ENCODE results near the gene MDC1.

Gene MDC1

DNA sequence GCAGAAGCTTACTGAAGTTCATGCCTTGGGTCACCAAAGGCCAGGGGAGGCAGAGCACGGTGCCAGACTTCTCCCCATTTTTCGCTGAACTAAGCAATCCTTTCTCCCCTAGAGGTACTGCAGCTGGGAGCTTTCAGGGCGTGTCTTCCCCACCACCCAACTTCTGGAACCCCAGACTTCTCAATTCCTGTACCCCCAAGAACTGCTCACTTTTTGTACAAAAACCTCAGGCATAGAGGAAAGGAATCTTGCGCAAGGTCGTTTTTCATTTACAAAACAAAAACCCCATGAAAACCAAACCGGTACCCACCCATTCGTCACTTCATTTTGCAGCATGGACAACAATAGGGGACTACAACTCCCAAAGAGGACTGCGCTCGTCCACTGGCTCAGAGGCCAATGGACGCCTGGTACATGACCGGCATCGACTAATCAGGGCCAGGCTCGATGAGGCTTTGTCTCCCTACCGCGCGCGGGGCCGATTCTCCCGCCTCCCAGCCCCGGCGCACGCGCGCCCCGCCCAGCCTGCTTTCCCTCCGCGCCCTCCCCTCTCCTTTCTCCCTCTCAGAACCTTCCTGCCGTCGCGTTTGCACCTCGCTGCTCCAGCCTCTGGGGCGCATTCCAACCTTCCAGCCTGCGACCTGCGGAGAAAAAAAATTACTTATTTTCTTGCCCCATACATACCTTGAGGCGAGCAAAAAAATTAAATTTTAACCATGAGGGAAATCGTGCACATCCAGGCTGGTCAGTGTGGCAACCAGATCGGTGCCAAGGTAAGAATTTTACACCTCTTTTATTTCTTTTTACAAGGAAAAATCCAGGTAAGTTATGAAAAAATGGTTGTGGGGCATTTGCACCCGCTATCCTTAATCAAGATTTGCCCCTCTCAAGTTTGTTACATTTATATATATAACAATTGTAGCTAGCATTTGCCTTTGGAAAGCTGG is 3.0 kb upstream of the MDC1 start, which contains the start of gene TUBB (continued):
- TF ChIP-seq ZNF114 (tag by site-specific recombination; IDR thresholded peaks at IDR 0.05) (no peak), ZNF76 (tag by site-specific recombination; IDR thresholded peaks at IDR 0.05; ENCODE audit: borderline replicate concordance, low read depth) (peak; percentile 94), ZNF548 (tag by site-specific recombination; IDR thresholded peaks at IDR 0.05) (no peak), YY1 (tag by site-specific recombination; IDR thresholded peaks at IDR 0.05) (no peak; the same call in 1 of the 2 replicates), ZNF670 (tag by site-specific recombination; IDR thresholded peaks at IDR 0.05; ENCODE audit: low read depth) (no peak), ZSCAN16 (tag by site-specific recombination; IDR thresholded peaks at IDR 0.05) (no peak), EGR2 (tag by site-specific recombination; IDR thresholded peaks at IDR 0.05; ENCODE audit: low read depth) (no peak), ZNF561 (tag by site-specific recombination; IDR thresholded peaks at IDR 0.05; ENCODE audit: borderline replicate concordance) (0 out of 2 replicates have a peak, but pooled peaks have one; percentile 53), ZNF292 (tag by site-specific recombination; IDR thresholded peaks at IDR 0.05; ENCODE audit: borderline replicate concordance, low read depth) (no peak), ZNF677 (tag by site-specific recombination; IDR thresholded peaks at IDR 0.05) (no peak), SP7 (tag by site-specific recombination; IDR thresholded peaks at IDR 0.05) (peak; percentile 57; the same call in 1 of the 2 replicates), ZNF2 (tag by site-specific recombination; IDR thresholded peaks at IDR 0.05) (0 out of 2 replicates have a peak, but pooled peaks have one; percentile 42), ZNF776 (tag by site-specific recombination; IDR thresholded peaks at IDR 0.05; ENCODE audit: borderline replicate concordance) (no peak)
- TF ChIP-seq, protein P1, sequence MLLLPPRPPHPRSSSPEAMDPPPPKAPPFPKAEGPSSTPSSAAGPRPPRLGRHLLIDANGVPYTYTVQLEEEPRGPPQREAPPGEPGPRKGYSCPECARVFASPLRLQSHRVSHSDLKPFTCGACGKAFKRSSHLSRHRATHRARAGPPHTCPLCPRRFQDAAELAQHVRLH (tag by site-specific recombination; IDR thresholded peaks at IDR 0.05), result no peak
- TF ChIP-seq, protein P2, sequence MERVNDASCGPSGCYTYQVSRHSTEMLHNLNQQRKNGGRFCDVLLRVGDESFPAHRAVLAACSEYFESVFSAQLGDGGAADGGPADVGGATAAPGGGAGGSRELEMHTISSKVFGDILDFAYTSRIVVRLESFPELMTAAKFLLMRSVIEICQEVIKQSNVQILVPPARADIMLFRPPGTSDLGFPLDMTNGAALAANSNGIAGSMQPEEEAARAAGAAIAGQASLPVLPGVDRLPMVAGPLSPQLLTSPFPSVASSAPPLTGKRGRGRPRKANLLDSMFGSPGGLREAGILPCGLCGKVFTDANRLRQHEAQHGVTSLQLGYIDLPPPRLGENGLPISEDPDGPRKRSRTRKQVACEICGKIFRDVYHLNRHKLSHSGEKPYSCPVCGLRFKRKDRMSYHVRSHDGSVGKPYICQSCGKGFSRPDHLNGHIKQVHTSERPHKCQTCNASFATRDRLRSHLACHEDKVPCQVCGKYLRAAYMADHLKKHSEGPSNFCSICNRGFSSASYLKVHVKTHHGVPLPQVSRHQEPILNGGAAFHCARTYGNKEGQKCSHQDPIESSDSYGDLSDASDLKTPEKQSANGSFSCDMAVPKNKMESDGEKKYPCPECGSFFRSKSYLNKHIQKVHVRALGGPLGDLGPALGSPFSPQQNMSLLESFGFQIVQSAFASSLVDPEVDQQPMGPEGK (tag by site-specific recombination; IDR thresholded peaks at IDR 0.05), result peak; percentile 85
- TF ChIP-seq, protein P3, sequence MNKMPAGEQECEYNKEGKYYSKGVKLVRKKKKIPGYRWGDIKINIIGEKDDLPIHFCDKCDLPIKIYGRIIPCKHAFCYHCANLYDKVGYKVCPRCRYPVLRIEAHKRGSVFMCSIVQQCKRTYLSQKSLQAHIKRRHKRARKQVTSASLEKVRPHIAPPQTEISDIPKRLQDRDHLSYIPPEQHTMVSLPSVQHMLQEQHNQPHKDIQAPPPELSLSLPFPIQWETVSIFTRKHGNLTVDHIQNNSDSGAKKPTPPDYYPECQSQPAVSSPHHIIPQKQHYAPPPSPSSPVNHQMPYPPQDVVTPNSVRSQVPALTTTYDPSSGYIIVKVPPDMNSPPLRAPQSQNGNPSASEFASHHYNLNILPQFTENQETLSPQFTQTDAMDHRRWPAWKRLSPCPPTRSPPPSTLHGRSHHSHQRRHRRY (tag by site-specific recombination; IDR thresholded peaks at IDR 0.05), result no peak
- TF ChIP-seq, protein P4, sequence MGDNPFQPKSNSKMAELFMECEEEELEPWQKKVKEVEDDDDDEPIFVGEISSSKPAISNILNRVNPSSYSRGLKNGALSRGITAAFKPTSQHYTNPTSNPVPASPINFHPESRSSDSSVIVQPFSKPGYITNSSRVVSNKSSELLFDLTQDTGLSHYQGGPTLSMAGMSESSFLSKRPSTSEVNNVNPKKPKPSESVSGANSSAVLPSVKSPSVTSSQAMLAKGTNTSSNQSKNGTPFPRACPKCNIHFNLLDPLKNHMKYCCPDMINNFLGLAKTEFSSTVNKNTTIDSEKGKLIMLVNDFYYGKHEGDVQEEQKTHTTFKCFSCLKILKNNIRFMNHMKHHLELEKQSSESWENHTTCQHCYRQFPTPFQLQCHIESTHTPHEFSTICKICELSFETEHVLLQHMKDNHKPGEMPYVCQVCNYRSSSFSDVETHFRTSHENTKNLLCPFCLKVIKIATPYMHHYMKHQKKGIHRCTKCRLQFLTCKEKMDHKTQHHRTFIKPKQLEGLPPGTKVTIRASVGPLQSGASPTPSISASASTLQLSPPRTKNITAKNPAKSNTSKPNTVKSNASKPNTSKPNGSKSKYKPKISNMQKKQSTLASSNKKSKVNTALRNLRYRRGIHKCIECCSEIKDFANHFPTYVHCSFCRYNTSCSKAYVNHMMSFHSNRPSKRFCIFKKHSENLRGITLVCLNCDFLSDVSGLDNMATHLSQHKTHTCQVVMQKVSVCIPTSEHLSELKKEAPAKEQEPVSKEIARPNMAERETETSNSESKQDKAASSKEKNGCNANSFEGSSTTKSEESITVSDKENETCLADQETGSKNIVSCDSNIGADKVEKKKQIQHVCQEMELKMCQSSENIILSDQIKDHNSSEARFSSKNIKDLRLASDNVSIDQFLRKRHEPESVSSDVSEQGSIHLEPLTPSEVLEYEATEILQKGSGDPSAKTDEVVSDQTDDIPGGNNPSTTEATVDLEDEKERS (tag by site-specific recombination; IDR thresholded peaks at IDR 0.05), result no peak
- TF ChIP-seq, protein P5, sequence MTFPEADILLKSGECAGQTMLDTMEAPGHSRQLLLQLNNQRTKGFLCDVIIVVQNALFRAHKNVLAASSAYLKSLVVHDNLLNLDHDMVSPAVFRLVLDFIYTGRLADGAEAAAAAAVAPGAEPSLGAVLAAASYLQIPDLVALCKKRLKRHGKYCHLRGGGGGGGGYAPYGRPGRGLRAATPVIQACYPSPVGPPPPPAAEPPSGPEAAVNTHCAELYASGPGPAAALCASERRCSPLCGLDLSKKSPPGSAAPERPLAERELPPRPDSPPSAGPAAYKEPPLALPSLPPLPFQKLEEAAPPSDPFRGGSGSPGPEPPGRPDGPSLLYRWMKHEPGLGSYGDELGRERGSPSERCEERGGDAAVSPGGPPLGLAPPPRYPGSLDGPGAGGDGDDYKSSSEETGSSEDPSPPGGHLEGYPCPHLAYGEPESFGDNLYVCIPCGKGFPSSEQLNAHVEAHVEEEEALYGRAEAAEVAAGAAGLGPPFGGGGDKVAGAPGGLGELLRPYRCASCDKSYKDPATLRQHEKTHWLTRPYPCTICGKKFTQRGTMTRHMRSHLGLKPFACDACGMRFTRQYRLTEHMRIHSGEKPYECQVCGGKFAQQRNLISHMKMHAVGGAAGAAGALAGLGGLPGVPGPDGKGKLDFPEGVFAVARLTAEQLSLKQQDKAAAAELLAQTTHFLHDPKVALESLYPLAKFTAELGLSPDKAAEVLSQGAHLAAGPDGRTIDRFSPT (tag by site-specific recombination; IDR thresholded peaks at IDR 0.05), result no peak
- TF ChIP-seq, protein P6, sequence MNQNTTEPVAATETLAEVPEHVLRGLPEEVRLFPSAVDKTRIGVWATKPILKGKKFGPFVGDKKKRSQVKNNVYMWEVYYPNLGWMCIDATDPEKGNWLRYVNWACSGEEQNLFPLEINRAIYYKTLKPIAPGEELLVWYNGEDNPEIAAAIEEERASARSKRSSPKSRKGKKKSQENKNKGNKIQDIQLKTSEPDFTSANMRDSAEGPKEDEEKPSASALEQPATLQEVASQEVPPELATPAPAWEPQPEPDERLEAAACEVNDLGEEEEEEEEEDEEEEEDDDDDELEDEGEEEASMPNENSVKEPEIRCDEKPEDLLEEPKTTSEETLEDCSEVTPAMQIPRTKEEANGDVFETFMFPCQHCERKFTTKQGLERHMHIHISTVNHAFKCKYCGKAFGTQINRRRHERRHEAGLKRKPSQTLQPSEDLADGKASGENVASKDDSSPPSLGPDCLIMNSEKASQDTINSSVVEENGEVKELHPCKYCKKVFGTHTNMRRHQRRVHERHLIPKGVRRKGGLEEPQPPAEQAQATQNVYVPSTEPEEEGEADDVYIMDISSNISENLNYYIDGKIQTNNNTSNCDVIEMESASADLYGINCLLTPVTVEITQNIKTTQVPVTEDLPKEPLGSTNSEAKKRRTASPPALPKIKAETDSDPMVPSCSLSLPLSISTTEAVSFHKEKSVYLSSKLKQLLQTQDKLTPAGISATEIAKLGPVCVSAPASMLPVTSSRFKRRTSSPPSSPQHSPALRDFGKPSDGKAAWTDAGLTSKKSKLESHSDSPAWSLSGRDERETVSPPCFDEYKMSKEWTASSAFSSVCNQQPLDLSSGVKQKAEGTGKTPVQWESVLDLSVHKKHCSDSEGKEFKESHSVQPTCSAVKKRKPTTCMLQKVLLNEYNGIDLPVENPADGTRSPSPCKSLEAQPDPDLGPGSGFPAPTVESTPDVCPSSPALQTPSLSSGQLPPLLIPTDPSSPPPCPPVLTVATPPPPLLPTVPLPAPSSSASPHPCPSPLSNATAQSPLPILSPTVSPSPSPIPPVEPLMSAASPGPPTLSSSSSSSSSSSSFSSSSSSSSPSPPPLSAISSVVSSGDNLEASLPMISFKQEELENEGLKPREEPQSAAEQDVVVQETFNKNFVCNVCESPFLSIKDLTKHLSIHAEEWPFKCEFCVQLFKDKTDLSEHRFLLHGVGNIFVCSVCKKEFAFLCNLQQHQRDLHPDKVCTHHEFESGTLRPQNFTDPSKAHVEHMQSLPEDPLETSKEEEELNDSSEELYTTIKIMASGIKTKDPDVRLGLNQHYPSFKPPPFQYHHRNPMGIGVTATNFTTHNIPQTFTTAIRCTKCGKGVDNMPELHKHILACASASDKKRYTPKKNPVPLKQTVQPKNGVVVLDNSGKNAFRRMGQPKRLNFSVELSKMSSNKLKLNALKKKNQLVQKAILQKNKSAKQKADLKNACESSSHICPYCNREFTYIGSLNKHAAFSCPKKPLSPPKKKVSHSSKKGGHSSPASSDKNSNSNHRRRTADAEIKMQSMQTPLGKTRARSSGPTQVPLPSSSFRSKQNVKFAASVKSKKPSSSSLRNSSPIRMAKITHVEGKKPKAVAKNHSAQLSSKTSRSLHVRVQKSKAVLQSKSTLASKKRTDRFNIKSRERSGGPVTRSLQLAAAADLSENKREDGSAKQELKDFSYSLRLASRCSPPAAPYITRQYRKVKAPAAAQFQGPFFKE (tag by site-specific recombination; IDR thresholded peaks at IDR 0.05; ENCODE audit: borderline replicate concordance), result no peak
